ENCODE data around the gene ESRRG. TPM values are rescaled to one million over a fixed set of nuclear protein-coding genes. Genes with fewer than 3 reads are reported as not detected.

Gene ESRRG
- total and polyA plus RNA-seq, 2 donors (not counting 1 experiment from before 2014, with no cell fraction given): 0.06 TPM; not detected in 1

- H3K79me2 ChIP-seq (ENCODE audit: control insufficient read depth, insufficient read depth, low read length): no peaks in the 10 kb centered on the region
- ATAC-seq (ENCODE audit: low read depth) (no peak), DNase-seq (no peak)
- intact Hi-C loops (cut with micrococcal nuclease): no loop called here
- POLR2A ChIA-PET: no interaction called here
- Mint-ChIP-seq H3K27me3 (no peaks in the 10 kb centered on the region), H3K4me3 (no peak overlapping the region), H3K27ac (no peak overlapping the region), H3K9me3 (ENCODE audit: insufficient read depth) (no peaks in the 10 kb centered on the region), H3K4me1 (no peaks in the 10 kb centered on the region)
- H3K9ac ChIP-seq (ENCODE audit: low read length): no peak overlapping the region
- H3K36me3 ChIP-seq (replicated peaks in 1 of 2; ENCODE audit: control extremely low read depth in 1 of 2, control insufficient read depth in 1 of 2, extremely low read depth in 1 of 2, insufficient read depth in 2 of 2, low read length in 1 of 2): no peaks in the 10 kb centered on the region
- no peaks in the 10 kb centered on the region for H3K27me3 ChIP-seq (replicated peaks in 1 of 4; ENCODE audit: control extremely low read depth in 1 of 4, control insufficient read depth in 3 of 4, insufficient read depth in 4 of 4, low read length in 3 of 4)
- no peak overlapping the region for H2AFZ ChIP-seq (ENCODE audit: insufficient read depth, low read depth, low read length, poor library complexity, severe bottlenecking)
- CTCF ChIA-PET: no interaction called here
- H3K9me3 ChIP-seq (ENCODE audit: control extremely low read depth in 1 of 3, control insufficient read depth in 2 of 3, insufficient read depth in 1 of 3, low read length in 2 of 3): no peaks in the 10 kb centered on the region
- no peaks in the 10 kb centered on the region for H3K4me1 ChIP-seq (ENCODE audit: control insufficient read depth in 2 of 2, insufficient read depth in 2 of 2, low read length in 2 of 2)
- no peaks in the 10 kb centered on the region for H4K20me1 ChIP-seq (ENCODE audit: control insufficient read depth, insufficient read depth, low read length, poor library complexity, severe bottlenecking)
- TF ChIP-seq CTCF (IDR thresholded peaks at IDR 0.05) (no peak), EZH2 (IDR thresholded peaks at IDR 0.05; ENCODE audit: borderline replicate concordance, insufficient read depth, low read depth, low read length, poor library complexity, severe bottlenecking) (no peak)
- no peak overlapping the region for H3K4me3 ChIP-seq (ENCODE audit: control extremely low read depth in 1 of 5, extremely low read depth in 1 of 5, insufficient read depth in 1 of 5, low read depth in 2 of 5, low read length in 4 of 5)
- no peak overlapping the region for H3K27ac ChIP-seq (ENCODE audit: low read length in 2 of 2)
- H3K4me2 ChIP-seq (replicated peaks; ENCODE audit: low read depth, low read length, poor library complexity, severe bottlenecking): no peak overlapping the region
These were observed 11.5 kb downstream of the ESRRG start for GRCh38 chr1:216711712-216712111.

- intact Hi-C loops (cut with micrococcal nuclease): no loop called here
- POLR2A ChIA-PET: no interaction called here
These were observed 12.5 kb downstream of the ESRRG start for GRCh38 chr1:216710598-216711333.

More at GRCh38 chr1:216710598-216711333, 12.5 kb downstream of the ESRRG start:
- Mint-ChIP-seq H3K27ac (no peak overlapping the region), H3K27me3 (no peaks in the 10 kb centered on the region), H3K4me3 (no peak overlapping the region), H3K9me3 (ENCODE audit: insufficient read depth) (no peaks in the 10 kb centered on the region), H3K4me1 (no peaks in the 10 kb centered on the region)
- H3K4me3 ChIP-seq (ENCODE audit: control extremely low read depth in 1 of 5, extremely low read depth in 1 of 5, insufficient read depth in 1 of 5, low read depth in 2 of 5, low read length in 4 of 5): no peak overlapping the region
- H3K9me3 ChIP-seq (ENCODE audit: control extremely low read depth in 1 of 3, control insufficient read depth in 2 of 3, insufficient read depth in 1 of 3, low read length in 2 of 3): no peaks in the 10 kb centered on the region
- H3K36me3 ChIP-seq (replicated peaks in 1 of 2; ENCODE audit: control extremely low read depth in 1 of 2, control insufficient read depth in 1 of 2, extremely low read depth in 1 of 2, insufficient read depth in 2 of 2, low read length in 1 of 2): no peaks in the 10 kb centered on the region
- no peak overlapping the region for H3K9ac ChIP-seq (ENCODE audit: low read length)
- H3K27ac ChIP-seq (ENCODE audit: low read length in 2 of 2): no peak overlapping the region
- CTCF ChIA-PET: no interaction called here
- WGBS (ENCODE audit: insufficient coverage): 94% methylated on average over 13 of the region's 15 CpGs
- no peak overlapping the region for H3K4me2 ChIP-seq (replicated peaks; ENCODE audit: low read depth, low read length, poor library complexity, severe bottlenecking)
- ATAC-seq (ENCODE audit: low read depth): no peak
- H2AFZ ChIP-seq (ENCODE audit: insufficient read depth, low read depth, low read length, poor library complexity, severe bottlenecking): no peak overlapping the region
- H4K20me1 ChIP-seq (ENCODE audit: control insufficient read depth, insufficient read depth, low read length, poor library complexity, severe bottlenecking): no peaks in the 10 kb centered on the region
- no peaks in the 10 kb centered on the region for H3K79me2 ChIP-seq (ENCODE audit: control insufficient read depth, insufficient read depth, low read length)
- no peak for DNase-seq
- H3K4me1 ChIP-seq (ENCODE audit: control insufficient read depth in 2 of 2, insufficient read depth in 2 of 2, low read length in 2 of 2): no peaks in the 10 kb centered on the region
- TF ChIP-seq EZH2 (IDR thresholded peaks at IDR 0.05; ENCODE audit: borderline replicate concordance, insufficient read depth, low read depth, low read length, poor library complexity, severe bottlenecking): no peak
- TF ChIP-seq CTCF (IDR thresholded peaks at IDR 0.05): no peak
- no peaks in the 10 kb centered on the region for H3K27me3 ChIP-seq (replicated peaks in 1 of 4; ENCODE audit: control extremely low read depth in 1 of 4, control insufficient read depth in 3 of 4, insufficient read depth in 4 of 4, low read length in 3 of 4)
